Skeletal muscle tissue (tissue), 4 donors: Measurements from ENCODE around the gene ZNF157. TPM values are rescaled to one million over a fixed set of nuclear protein-coding genes. Genes with fewer than 3 reads are reported as not detected.
A peak's percentile ranks its signal among the peaks of the same experiment; 100 is the strongest.
"Not testable (repeated sequence)": the region's sequence is repeated elsewhere in the genome, so short reads cannot be mapped to it uniquely, and the experiment has no call there.

Experiments used
- H3K27ac ChIP-seq: one replicate; pipeline ENCODE4 v1.7.0; 2013; ENCODE audit warnings: mild to moderate bottlenecking, low read depth, low read length, inconsistent platforms
- H3K27me3 ChIP-seq, 3 donors: one replicate each; pipeline ENCODE4 v1.7.0; 2013; ENCODE audit warnings: low read length in 3 of 3; ENCODE audit not compliant: control insufficient read depth in 3 of 3, insufficient read depth in 3 of 3
- H3K36me3 ChIP-seq, 3 donors: one replicate each; pipeline ENCODE4 v1.7.0; 2013; ENCODE audit warnings: low read length in 3 of 3; ENCODE audit not compliant: control insufficient read depth in 3 of 3, insufficient read depth in 3 of 3
- H3K4me1 ChIP-seq, 3 donors: one replicate each; pipeline ENCODE4 v1.7.0; 2013; ENCODE audit warnings: low read length in 3 of 3, mild to moderate bottlenecking in 3 of 3; ENCODE audit not compliant: control insufficient read depth in 3 of 3, insufficient read depth in 3 of 3
- H3K4me3 ChIP-seq, 3 donors: one replicate each; pipeline ENCODE4 v1.7.0; 2013; ENCODE audit warnings: low read length in 3 of 3
- H3K9ac ChIP-seq, 3 donors: one replicate each; pipeline ENCODE4 v1.7.0; 2013; ENCODE audit warnings: low read length in 3 of 3, mild to moderate bottlenecking in 3 of 3, moderate library complexity in 2 of 3, low read depth in 1 of 3
- H3K9me3 ChIP-seq, 3 donors: one replicate each; pipeline ENCODE4 v1.7.0; 2013; ENCODE audit warnings: low read length in 3 of 3; ENCODE audit not compliant: control insufficient read depth in 3 of 3
- total RNA-seq: library from RNA; depleted of rRNA; stranded (reverse); fragments of >200 nt; gene quantifications from one replicate; pipeline ENCODE4 v1.2.3, GENCODE V29; 2014
- donor health status: Osteomylitis.

ZNF157 gene
- total RNA-seq, 1 donor from 2014 or later, result 0.52 TPM

GRCh38 chrX:47366041-47366722 is 4.2 kb upstream of the ZNF157 start:
- Histone ChIP-seq H3K27ac (peak overlapping the region; percentile 30), H3K4me1 (peaks cover 0 to 8% (median 2%) of the 10 kb centered on the region in 3 donors), H3K4me3 (peak overlapping the region; percentile 77 to 83 (median 77)), H3K27me3 (no peaks in the 10 kb centered on the region), H3K9ac (peak overlapping the region; percentile 33 to 64 (median 53)), H3K36me3 (no peaks in the 10 kb centered on the region), H3K9me3 (peaks cover 0 to 3% (median 0%) of the 10 kb centered on the region in 3 donors)

- H3K36me3 ChIP-seq, result no peaks in the 10 kb centered on the region
- no peaks in the 10 kb centered on the region for H3K4me1 ChIP-seq
- H3K9ac ChIP-seq, result no peak overlapping the region
- no peak overlapping the region for H3K27ac ChIP-seq
- no peaks in the 10 kb centered on the region for H3K27me3 ChIP-seq
- no peaks in the 10 kb centered on the region for H3K9me3 ChIP-seq
- no peak overlapping the region for H3K4me3 ChIP-seq
Observed at GRCh38 chrX:47373198-47373597, 2.8 kb downstream of the ZNF157 start.

- Histone ChIP-seq H3K27ac (no peak overlapping the region), H3K4me1 (no peaks in the 10 kb centered on the region), H3K9me3 (no peaks in the 10 kb centered on the region), H3K36me3 (no peaks in the 10 kb centered on the region), H3K9ac (no peak overlapping the region), H3K27me3 (no peaks in the 10 kb centered on the region), H3K4me3 (no peak overlapping the region)
Observed at GRCh38 chrX:47380268-47380667, 9.9 kb downstream of the ZNF157 start.

- H3K9ac ChIP-seq, H3K9me3 ChIP-seq, H3K27ac ChIP-seq, H3K36me3 ChIP-seq, H3K27me3 ChIP-seq, H3K4me3 ChIP-seq, H3K4me1 ChIP-seq: not testable (repeated sequence)
Observed at GRCh38 chrX:47380837-47381236, 10.5 kb downstream of the ZNF157 start.

- no peak overlapping the region for H3K9ac ChIP-seq
- H3K36me3 ChIP-seq, result no peaks in the 10 kb centered on the region
- H3K27ac ChIP-seq, result no peak overlapping the region
- no peaks in the 10 kb centered on the region for H3K27me3 ChIP-seq
- H3K4me1 ChIP-seq, result no peaks in the 10 kb centered on the region
- H3K9me3 ChIP-seq, result no peaks in the 10 kb centered on the region
- H3K4me3 ChIP-seq, result no peak overlapping the region
Observed at GRCh38 chrX:47384502-47384901, 14.1 kb downstream of the ZNF157 start.

GRCh38 chrX:47390780-47391179 is 20.4 kb downstream of the ZNF157 start:
- no peaks in the 10 kb centered on the region for H3K4me1 ChIP-seq
- no peaks in the 10 kb centered on the region for H3K27me3 ChIP-seq
- H3K36me3 ChIP-seq, result no peaks in the 10 kb centered on the region
- H3K9me3 ChIP-seq, result no peaks in the 10 kb centered on the region
- no peak overlapping the region for H3K9ac ChIP-seq
- no peak overlapping the region for H3K4me3 ChIP-seq
- no peak overlapping the region for H3K27ac ChIP-seq

- H3K9me3 ChIP-seq, result peaks cover 0 to 27% (median 8%) of the 10 kb centered on the region in 3 donors
Observed at GRCh38 chrX:47413179-47413594, 42.8 kb downstream of the ZNF157 start.

GRCh38 chrX:47420265-47420664 is 49.9 kb downstream of the ZNF157 start:
- Histone ChIP-seq H3K9ac (no peak overlapping the region), H3K27ac (no peak overlapping the region), H3K36me3 (no peaks in the 10 kb centered on the region), H3K9me3 (peaks cover 0 to 7% (median 0%) of the 10 kb centered on the region in 3 donors), H3K4me3 (no peak overlapping the region), H3K27me3 (no peaks in the 10 kb centered on the region), H3K4me1 (no peaks in the 10 kb centered on the region)

More at GRCh38 chrX:47413179-47413594, 42.8 kb downstream of the ZNF157 start:
- no peak overlapping the region for H3K4me3 ChIP-seq
- no peak overlapping the region for H3K9ac ChIP-seq
- H3K27ac ChIP-seq, result no peak overlapping the region
- H3K4me1 ChIP-seq, result no peaks in the 10 kb centered on the region
- no peaks in the 10 kb centered on the region for H3K27me3 ChIP-seq
- no peaks in the 10 kb centered on the region for H3K36me3 ChIP-seq

- no peaks in the 10 kb centered on the region for H3K27me3 ChIP-seq
- no peaks in the 10 kb centered on the region for H3K4me1 ChIP-seq
- H3K9ac ChIP-seq, result no peak overlapping the region
- H3K36me3 ChIP-seq, result no peaks in the 10 kb centered on the region
- no peak overlapping the region for H3K27ac ChIP-seq
- no peak overlapping the region for H3K4me3 ChIP-seq
- H3K9me3 ChIP-seq, result peaks cover 0 to 7% (median 0%) of the 10 kb centered on the region in 3 donors
Observed at GRCh38 chrX:47420962-47421361, 50.6 kb downstream of the ZNF157 start.

- H3K4me3 ChIP-seq, result no peak overlapping the region
- H3K27ac ChIP-seq, result no peak overlapping the region
- no peaks in the 10 kb centered on the region for H3K36me3 ChIP-seq
- peaks cover 0 to 7% (median 0%) of the 10 kb centered on the region in 3 donors for H3K9me3 ChIP-seq
- no peaks in the 10 kb centered on the region for H3K4me1 ChIP-seq
- no peak overlapping the region for H3K9ac ChIP-seq
- no peaks in the 10 kb centered on the region for H3K27me3 ChIP-seq
Observed at GRCh38 chrX:47422444-47422843, 52.1 kb downstream of the ZNF157 start.
